ENCODE data around the gene CHEK1.

Gene CHEK1

GRCh38 chr11:125626288-125626950 is 1.5 kb downstream of the CHEK1 start:
- DNase-seq (ENCODE audit: low read depth) = no peak

GRCh38 chr11:125627236-125627910 is 2.4 kb downstream of the CHEK1 start:
- no peak for DNase-seq (ENCODE audit: low read depth)

GRCh38 chr11:125637840-125638239 is 12.9 kb downstream of the CHEK1 start:
- no peak for DNase-seq (ENCODE audit: low read depth)

- no peak for DNase-seq (ENCODE audit: low read depth)
These were observed 13.4 kb downstream of the CHEK1 start for GRCh38 chr11:125638315-125638714.

GRCh38 chr11:125645871-125646270 is 20.9 kb downstream of the CHEK1 start:
- DNase-seq (ENCODE audit: low read depth) = no peak

DNA sequence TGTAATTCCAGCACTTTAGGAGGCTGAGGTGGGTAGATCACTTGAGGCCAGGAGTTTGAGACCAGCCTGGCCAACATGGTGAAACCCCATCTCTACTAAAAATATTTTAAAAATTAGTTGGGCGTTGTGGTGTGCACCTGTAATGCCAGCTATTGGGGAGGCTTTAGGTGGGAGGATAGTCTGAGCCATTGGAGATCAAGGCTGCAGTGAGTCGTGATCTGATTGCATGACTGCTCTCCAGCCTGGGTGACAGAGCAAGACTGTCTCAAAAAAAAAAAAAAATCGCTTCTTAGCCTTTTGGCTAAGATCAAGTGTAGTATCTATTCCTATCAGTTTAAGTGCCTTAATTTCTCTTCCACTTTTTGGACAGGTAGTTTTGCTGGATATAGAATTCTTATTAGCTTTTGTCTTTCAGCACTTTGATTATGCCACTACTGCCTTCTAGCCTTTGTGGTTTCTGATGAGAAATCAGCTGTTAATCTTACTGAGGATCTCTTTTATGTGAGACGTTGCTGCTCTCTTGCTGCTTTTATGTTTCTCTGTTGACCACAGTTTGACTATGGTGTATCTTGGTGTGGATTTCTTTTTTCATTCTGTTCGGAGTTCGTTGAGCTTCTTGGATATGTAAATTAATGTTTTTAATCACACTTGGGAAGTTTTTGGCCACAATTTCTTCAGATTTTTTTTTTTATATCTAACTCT is 24.7 kb downstream of the CHEK1 start:
- DNase-seq (ENCODE audit: low read depth) = no peak

GRCh38 chr11:125662689-125663088 is 37.7 kb downstream of the CHEK1 start:
- no peak for DNase-seq (ENCODE audit: low read depth)

GRCh38 chr11:125663910-125664309 is 38.9 kb downstream of the CHEK1 start:
- DNase-seq (ENCODE audit: low read depth) = no peak

DNA sequence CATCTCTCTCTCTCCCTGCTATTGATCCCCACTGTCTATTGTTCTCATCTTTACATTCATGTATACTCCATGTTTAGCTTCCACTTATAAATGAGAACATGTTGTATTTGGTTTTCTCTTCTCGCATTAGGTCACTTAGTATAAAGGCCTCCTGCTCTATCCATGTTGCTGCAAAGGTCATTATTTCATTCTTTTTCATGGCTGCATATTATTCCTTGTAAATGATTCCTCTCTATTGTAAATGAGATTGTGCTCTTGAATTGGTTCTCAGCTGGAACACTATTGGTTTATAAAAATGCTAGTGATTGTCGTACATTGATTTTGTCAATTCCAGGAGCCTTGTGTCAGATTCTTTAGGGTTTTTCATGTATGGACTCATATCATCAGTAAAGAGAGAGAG is 42.2 kb downstream of the CHEK1 start:
- no peak for DNase-seq (ENCODE audit: low read depth)

DNA sequence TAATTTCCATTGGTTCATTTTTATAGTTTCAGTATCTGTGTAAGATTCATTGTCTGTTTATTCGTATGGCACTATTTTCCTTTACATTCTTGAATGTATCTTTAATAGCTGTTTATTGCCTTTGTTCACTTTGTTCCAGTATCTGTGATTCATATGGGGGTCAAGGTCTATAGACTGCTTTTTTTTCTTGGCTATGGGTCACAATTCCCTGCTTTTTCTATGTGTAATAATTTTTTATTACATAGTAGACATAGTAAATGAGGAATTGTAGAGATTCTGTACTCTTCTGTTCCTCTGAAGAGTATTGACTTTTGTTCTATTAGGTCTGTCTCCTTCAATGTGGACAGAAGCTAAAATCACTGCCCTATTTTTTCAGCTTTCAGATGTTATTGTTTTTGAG is 45.2 kb downstream of the CHEK1 start:
- DNase-seq (ENCODE audit: low read depth) = no peak

DNA sequence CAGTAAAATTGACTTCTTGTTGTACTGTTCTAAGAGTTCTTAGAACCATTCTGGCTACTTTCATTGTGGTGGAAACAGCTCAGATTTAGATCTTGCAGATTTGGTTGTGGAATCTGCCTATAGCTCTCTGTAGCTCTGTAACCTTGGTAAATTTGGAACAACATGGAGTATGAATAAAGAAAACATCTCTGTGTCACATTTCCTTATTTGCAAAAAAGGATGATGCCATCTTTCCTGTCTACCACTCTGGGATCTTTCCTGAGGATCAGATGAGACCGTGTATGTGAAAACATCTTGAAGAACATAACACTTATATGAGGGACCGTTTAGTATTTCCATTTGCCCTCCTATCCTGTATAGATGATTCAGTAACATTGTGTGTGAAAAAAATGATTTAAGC is 46.6 kb downstream of the CHEK1 start:
- no peak for DNase-seq (ENCODE audit: low read depth)

GRCh38 chr11:125674210-125674609 is 49.2 kb downstream of the CHEK1 start:
- DNase-seq (ENCODE audit: low read depth) = no peak

GRCh38 chr11:125675196-125675595 is 50.2 kb downstream of the CHEK1 start:
- no peak for DNase-seq (ENCODE audit: low read depth)

DNA sequence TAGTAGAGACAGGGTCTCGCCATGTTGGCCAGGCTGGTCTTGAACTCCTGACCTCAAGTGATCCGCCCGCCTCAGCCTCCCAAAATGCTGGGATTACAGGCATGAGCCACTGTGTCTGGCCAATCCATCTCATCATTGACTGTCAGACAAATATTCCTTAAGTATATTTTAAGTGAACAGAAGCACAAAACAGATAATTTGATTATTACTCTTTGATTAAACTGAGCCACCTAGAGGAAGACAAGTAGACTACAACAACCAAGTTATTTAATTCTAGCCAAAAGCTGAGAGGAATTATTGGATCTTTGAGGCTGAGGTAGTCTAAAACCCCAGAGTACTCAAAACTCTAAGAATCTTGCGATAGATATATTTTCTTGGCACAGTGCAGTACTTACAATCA is 54.4 kb downstream of the CHEK1 start:
- DNase-seq (ENCODE audit: low read depth) = no peak

DNA sequence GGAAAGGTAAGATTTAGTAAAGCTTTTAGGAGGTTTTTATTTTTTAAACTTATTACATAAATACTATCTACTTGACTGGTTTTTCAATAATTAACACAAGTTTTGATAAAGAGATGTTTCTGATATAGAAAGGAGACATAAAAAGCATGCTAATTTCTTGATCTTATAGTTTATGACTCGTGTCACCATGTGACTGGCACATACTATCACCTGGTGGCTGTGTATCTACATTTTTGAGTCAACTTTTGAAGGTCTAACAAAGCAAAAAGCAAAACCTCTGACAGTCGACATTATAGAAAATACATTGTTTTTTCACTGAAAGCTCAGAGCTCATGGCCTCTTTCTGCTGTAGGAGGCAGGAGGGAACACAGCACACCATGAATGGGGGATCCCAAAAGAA is 54.9 kb downstream of the CHEK1 start:
- no peak for DNase-seq (ENCODE audit: low read depth)

- DNase-seq (ENCODE audit: low read depth) = no peak
These were observed 55.8 kb downstream of the CHEK1 start, which contains the start of gene ACRV1 for GRCh38 chr11:125680747-125681146. TSS of gene ACRV1 (minus strand) at chr11:125680847. CDS start at chr11:125680780, 67 bp downstream.

- no peak for DNase-seq (ENCODE audit: low read depth)
These were observed 60.3 kb downstream of the CHEK1 start for GRCh38 chr11:125685228-125685627.

DNA sequence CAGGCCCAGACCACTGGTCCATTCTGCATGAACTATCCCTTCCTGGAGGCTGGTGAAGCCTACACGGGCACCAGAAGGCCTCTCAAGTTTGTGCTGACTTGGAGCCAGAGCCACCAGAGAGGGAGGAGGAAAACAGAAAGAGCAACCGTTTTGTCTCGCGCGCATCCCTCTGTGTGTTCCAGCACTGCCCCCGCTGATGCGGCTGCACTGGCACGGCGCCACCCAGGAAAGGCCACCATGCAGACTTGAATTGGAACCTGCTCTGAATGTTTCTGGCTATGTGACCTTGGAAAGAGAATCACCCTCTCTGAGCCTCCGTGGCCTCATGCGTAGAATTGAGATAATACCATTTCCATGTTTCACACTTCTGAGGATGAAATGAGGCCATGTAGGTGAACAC is 63.1 kb downstream of the CHEK1 start:
- DNase-seq (ENCODE audit: low read depth) = no peak

DNA sequence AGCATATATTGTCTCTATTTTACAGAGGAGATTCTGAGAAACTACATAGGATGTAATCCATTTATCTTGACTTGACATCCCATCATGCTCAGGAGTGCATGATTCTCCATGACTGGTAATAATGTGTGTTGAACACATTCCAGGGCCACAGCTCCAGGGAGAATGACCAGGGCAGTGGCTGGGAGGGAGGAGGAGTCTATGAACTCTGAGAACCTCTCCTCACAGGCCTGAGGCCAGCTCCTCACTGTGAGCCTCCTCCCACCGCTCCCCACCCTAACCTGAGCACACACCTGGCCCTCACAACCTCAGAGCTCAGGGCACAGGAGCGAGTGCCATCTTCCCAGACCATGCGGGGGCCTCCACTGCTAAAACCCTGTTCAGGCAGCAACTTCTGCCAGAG is 63.7 kb downstream of the CHEK1 start:
- no peak for DNase-seq (ENCODE audit: low read depth)

DNA sequence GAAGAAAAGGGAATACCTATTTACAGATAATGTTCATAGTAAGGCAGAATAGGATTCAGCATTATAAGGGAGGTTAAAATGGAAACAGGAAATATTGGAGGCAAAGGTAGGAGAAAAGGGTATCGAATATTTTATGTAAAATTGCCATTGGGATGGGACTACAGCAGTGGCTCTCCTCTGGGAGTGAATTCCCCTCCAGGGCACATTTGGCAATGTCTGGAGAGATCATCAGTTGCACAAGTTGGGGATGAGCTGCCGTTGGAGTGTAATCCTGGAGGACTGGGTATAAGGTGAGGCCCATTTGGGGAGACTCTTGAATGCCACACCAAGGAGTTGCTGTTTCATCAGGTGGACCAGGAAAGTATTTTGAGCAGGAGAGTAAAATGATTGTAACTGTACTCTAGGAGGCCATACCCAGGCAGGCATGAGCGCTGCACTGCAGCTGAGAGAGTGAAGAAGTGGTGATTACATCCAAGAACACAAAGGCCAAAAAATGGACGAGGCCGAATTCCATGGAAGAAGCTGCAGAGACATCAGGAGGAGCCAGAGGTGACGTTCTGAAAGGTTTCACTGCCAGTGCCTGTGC is 64.4 kb downstream of the CHEK1 start:
- no peak for DNase-seq (ENCODE audit: low read depth)

GRCh38 chr11:125690006-125690405 is 65.0 kb downstream of the CHEK1 start:
- DNase-seq (ENCODE audit: low read depth) = no peak

- no peak for DNase-seq (ENCODE audit: low read depth)
These were observed 67.9 kb downstream of the CHEK1 start for GRCh38 chr11:125692887-125693286.

- no peak for DNase-seq (ENCODE audit: low read depth)
These were observed 70.0 kb downstream of the CHEK1 start for GRCh38 chr11:125694951-125695350.
